K562 (cell line): Measurements from ENCODE around the gene FOXA3. TPM values are rescaled to one million over a fixed set of nuclear protein-coding genes. Genes with fewer than 3 reads are reported as not detected.

Experiments
- CBFA2T2 ChIP-seq: fragments of 450-650 bp; conservative IDR thresholded peaks from 2 replicates; pipeline ENCODE4 v1.6.1; 2017; ENCODE audit warnings: mild to moderate bottlenecking
- CC2D1A ChIP-seq: fragments of 450-650 bp; IDR thresholded peaks from 2 replicates; pipeline ENCODE4 v1.6.1; 2017; ENCODE audit warnings: mild to moderate bottlenecking
- DMBX1 ChIP-seq: fragments of 250-450 bp; sonication (Bioruptor Pico); IDR thresholded peaks from 2 replicates; pipeline ENCODE4 v1.8.0; 2022; ENCODE audit warnings: inconsistent platforms, mild to moderate bottlenecking, moderate library complexity, borderline replicate concordance
- HDAC1 ChIP-seq, 2 experiments: fragments of 450-650 bp; IDR thresholded peaks; 2 replicates each; pipeline ENCODE4 v1.6.1; 2016 to 2017; ENCODE audit warnings: inconsistent platforms in 1 of 2, mild to moderate bottlenecking in 1 of 2, moderate library complexity in 1 of 2
- HDAC8 ChIP-seq: fragments of 450-650 bp; IDR thresholded peaks from 2 replicates; pipeline ENCODE4 v1.6.1; 2016; ENCODE audit warnings: mild to moderate bottlenecking, missing genetic modification characterization, moderate library complexity, missing compliant biosample characterization
- IFI16 ChIP-seq: fragments of 250-450 bp; sonication (Bioruptor Pico); IDR thresholded peaks from 2 replicates; pipeline ENCODE4 v2.1.2; 2022; ENCODE audit warnings: mild to moderate bottlenecking, inconsistent platforms
- JUNB ChIP-seq: fragments of 450-650 bp; formaldehyde crosslinking; conservative IDR thresholded peaks from 2 replicates; pipeline ENCODE4 v1.4.0; 2020; ENCODE audit warnings: mild to moderate bottlenecking
- KDM1A ChIP-seq, 2 experiments: fragments of 450-650 bp; IDR thresholded peaks; 2 replicates each; pipeline ENCODE4 v1.6.1; 2016; ENCODE audit warnings: mild to moderate bottlenecking in 2 of 2
- KLF1 ChIP-seq: fragments of 450-650 bp; IDR thresholded peaks from 2 replicates; pipeline ENCODE4 v1.6.1; 2016; ENCODE audit warnings: missing genetic modification characterization, missing compliant biosample characterization
- KLF6 ChIP-seq: fragments of 250-450 bp; sonication (Bioruptor Pico); IDR thresholded peaks from 2 replicates; pipeline ENCODE4 v1.4.0; 2020; ENCODE audit warnings: mild to moderate bottlenecking, moderate library complexity, borderline replicate concordance
- L3MBTL2 ChIP-seq: fragments of 450-650 bp; IDR thresholded peaks from 2 replicates; pipeline ENCODE4 v1.6.1; 2016; ENCODE audit warnings: mild to moderate bottlenecking, moderate library complexity
- MITF ChIP-seq: IDR thresholded peaks from 2 replicates; pipeline ENCODE4 v1.6.1; 2014; ENCODE audit warnings: antibody characterized with exemption
- MTA1 ChIP-seq: fragments of 450-650 bp; IDR thresholded peaks from 2 replicates; pipeline ENCODE4 v1.6.1; 2017; ENCODE audit warnings: borderline replicate concordance
- MYNN ChIP-seq, 2 experiments: sonication (generic); formaldehyde crosslinking in 1 of 2; IDR thresholded peaks; 2 replicates each; pipeline versions ENCODE4 v1.5.0 to v1.6.1; 2016 to 2020; ENCODE audit warnings: antibody characterized with exemption in 1 of 2, missing genetic modification reagents in 1 of 2
- NR1H2 ChIP-seq: sonication (generic); formaldehyde crosslinking; IDR thresholded peaks from 2 replicates; pipeline ENCODE4 v1.4.0; 2020; ENCODE audit warnings: mild to moderate bottlenecking, missing genetic modification reagents
- POLR2B ChIP-seq: fragments of 450-650 bp; IDR thresholded peaks from 2 replicates; pipeline ENCODE4 v1.6.1; 2018; ENCODE audit warnings: low read depth; ENCODE audit not compliant: partially characterized antibody
- SLC30A9 ChIP-seq: fragments of 250-450 bp; sonication (Bioruptor Pico); IDR thresholded peaks from 2 replicates; pipeline ENCODE4 v1.8.0; 2022; ENCODE audit warnings: mild to moderate bottlenecking, moderate library complexity
- TCF7 ChIP-seq: sonication (generic); IDR thresholded peaks from 2 replicates; pipeline ENCODE4 v1.6.1; 2016; ENCODE audit warnings: antibody characterized with exemption, borderline replicate concordance
- UBTF ChIP-seq, 2 experiments: IDR thresholded peaks; 2 replicates each; pipeline ENCODE4 v1.6.1; 2012; ENCODE audit warnings: improper control_type of control experiment in 2 of 2, low read depth in 2 of 2, low read length in 2 of 2, borderline replicate concordance in 1 of 2
- ZNF197 ChIP-seq: fragments of 200-800 bp; sonication (Bioruptor generic); IDR thresholded peaks from 2 replicates; pipeline ENCODE4 v1.6.1; 2016; ENCODE audit warnings: low read depth, missing genetic modification characterization, missing compliant biosample characterization
- ZNF324 ChIP-seq: fragments of 250-450 bp; sonication (Bioruptor Pico); IDR thresholded peaks from 2 replicates; pipeline ENCODE4 v1.4.0; 2020; ENCODE audit warnings: mild to moderate bottlenecking
- ZNF551 ChIP-seq: fragments of 250-450 bp; sonication (Bioruptor Pico); IDR thresholded peaks from 2 replicates; pipeline ENCODE4 v1.5.0; 2021; ENCODE audit warnings: mild to moderate bottlenecking, moderate library complexity
- polyA plus RNA-seq, 8 experiments: library from polyadenylated mRNA; depleted of rRNA in 4 of 8; stranded (reverse) in 5 of 8; unstranded in 3 of 8; fragments of >200 nt; fragmentation: Nextera tagmentation in 2 of 8; fragmentation: Illumina TruSeq in 1 of 8; extraction: Ambion mirVana in 2 of 8; extraction: Trizol in 1 of 8; gene quantifications; 2 replicates each; pipeline versions ENCODE4 v1.2.1 to v1.2.3, GENCODE V29; 2011 to 2014; ENCODE audit warnings: inconsistent platforms in 1 of 8, missing spikeins in 1 of 8
- total RNA-seq, 7 experiments: library from RNA; depleted of rRNA in 6 of 7; stranded (reverse); fragments of >200 nt in 6 of 7; fragmentation: Illumina TruSeq in 2 of 7; extraction: Trizol in 2 of 7; gene quantifications; 2 replicates each; pipeline versions ENCODE4 v1.2.1 to v1.2.3, GENCODE V29; 2011 to 2021; ENCODE audit warnings: low replicate concordance in 1 of 7
- TF ChIP-seq, protein P1 (sequence below): sonication (generic); formaldehyde crosslinking; IDR thresholded peaks from 2 replicates; pipeline ENCODE4 v1.8.0; 2022; ENCODE audit warnings: missing genetic modification reagents, mild to moderate bottlenecking, borderline replicate concordance

The FOXA3 gene
- total and polyA plus RNA-seq, 9 of the 15 experiments (the other 6 are each of a cell fraction or from before 2014, with no cell fraction given), result 1.3 to 15.5 (median 4.7) TPM

DNA sequence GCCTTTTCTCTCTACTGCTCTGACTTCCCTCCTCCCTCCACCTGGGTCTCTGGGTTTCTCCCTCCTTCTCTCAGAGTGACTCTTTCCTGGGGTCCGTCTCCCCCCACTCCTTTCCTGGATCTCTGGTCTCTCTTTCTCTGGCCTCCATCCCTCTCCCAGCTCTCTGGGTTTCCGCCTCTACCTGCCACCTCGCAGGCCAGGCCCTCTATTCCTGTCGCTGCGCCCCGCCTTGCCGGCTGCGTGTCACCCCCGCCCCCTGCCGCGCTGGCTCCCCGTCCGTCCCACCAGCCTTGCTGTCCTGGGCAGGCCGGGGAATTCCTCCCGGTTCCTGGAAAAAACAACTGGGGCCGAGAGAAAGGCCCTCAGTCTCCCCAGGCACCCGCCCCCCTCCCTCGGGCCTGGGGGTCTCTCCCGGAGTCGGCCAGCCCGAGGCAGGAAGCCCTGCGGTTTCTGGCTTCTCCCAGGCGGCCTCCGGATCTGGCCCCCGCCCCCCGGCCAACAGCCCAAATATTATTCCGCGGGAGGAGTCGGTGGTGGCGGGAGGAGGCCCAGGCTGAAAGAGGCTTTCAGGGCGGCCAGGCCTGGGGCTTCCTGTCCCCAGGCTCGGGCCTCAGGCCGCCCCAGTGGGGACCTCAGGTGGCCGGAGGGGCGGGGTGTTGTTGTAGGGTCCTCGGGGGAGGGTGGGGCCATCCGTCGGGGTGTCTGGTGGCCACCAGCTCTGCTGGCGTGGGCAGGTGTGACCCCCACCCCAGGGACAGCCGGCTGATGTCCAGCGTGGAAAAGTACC, 12.5 kb downstream of the FOXA3 start (continued):
- peak in 1 of 2 experiments; percentile 88; a peak in 2 of 4 replicates for TF ChIP-seq HDAC1 (IDR thresholded peaks at IDR 0.05)
- TF ChIP-seq DMBX1 (CRISPR knock-in tag), result no peak
- TF ChIP-seq POLR2B, result peak; percentile 68
- TF ChIP-seq CC2D1A, result 0 out of 2 replicates have a peak, but pooled peaks have one; percentile 14
- TF ChIP-seq L3MBTL2, result peak; percentile 75
- no peak for TF ChIP-seq NR1H2
- TF ChIP-seq ZNF551 (CRISPR knock-in tag), result no peak
- peak; percentile 75; the same call in 1 of the 2 replicates for TF ChIP-seq MTA1
- 0 out of 4 replicates have a peak, but pooled peaks of 1 of the 2 experiments have one; percentile 49 for TF ChIP-seq KDM1A (IDR thresholded peaks at IDR 0.05)
- TF ChIP-seq JUNB, result no peak
- TF ChIP-seq SLC30A9, result no peak
- no peak for TF ChIP-seq KLF6
- TF ChIP-seq CBFA2T2, result no peak
- TF ChIP-seq KLF1 (tag), result no peak
- no peak for TF ChIP-seq TCF7
- TF ChIP-seq, protein P1, sequence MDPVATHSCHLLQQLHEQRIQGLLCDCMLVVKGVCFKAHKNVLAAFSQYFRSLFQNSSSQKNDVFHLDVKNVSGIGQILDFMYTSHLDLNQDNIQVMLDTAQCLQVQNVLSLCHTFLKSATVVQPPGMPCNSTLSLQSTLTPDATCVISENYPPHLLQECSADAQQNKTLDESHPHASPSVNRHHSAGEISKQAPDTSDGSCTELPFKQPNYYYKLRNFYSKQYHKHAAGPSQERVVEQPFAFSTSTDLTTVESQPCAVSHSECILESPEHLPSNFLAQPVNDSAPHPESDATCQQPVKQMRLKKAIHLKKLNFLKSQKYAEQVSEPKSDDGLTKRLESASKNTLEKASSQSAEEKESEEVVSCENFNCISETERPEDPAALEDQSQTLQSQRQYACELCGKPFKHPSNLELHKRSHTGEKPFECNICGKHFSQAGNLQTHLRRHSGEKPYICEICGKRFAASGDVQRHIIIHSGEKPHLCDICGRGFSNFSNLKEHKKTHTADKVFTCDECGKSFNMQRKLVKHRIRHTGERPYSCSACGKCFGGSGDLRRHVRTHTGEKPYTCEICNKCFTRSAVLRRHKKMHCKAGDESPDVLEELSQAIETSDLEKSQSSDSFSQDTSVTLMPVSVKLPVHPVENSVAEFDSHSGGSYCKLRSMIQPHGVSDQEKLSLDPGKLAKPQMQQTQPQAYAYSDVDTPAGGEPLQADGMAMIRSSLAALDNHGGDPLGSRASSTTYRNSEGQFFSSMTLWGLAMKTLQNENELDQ (CRISPR knock-in tag), result no peak
- no peak for TF ChIP-seq ZNF324 (CRISPR knock-in tag)
- TF ChIP-seq UBTF (IDR thresholded peaks at IDR 0.05; ENCODE audit: borderline replicate concordance in 1 of 2, low read depth in 2 of 2, low read length in 2 of 2), result peak; percentile 69 to 75; a peak in 2 of 4 replicates
- TF ChIP-seq ZNF197 (CRISPR knock-in tag), result no peak
- no peak for TF ChIP-seq MYNN (IDR thresholded peaks at IDR 0.05)
- no peak for TF ChIP-seq MYNN (CRISPR knock-in tag; IDR thresholded peaks at IDR 0.05)
- no peak for TF ChIP-seq HDAC8 (tag)
- no peak for TF ChIP-seq MITF
- no peak for TF ChIP-seq IFI16 (CRISPR knock-in tag)
